NCI-H146 treated with DMSO at 0.1 percent for 48 hours (cell line): ENCODE data around the gene FZD2.
A peak's percentile ranks its signal among the peaks of the same experiment; 100 is the strongest.
"Not testable (repeated sequence)": the region's sequence is repeated elsewhere in the genome, so short reads cannot be mapped to it uniquely, and the experiment has no call there.

Source experiments
- DNase-seq: peaks from one replicate; lab custom pipeline; 2025; ENCODE audit not compliant: unreplicated experiment; lab: John Stamatoyannopoulos, UW

The FZD2 gene

GRCh38 chr17:44546671-44547606, 10.3 kb upstream of the FZD2 start:
- no peak for DNase-seq

- DNase-seq: no peak
Observed at GRCh38 chr17:44547625-44548267, 9.5 kb upstream of the FZD2 start.

GRCh38 chr17:44548376-44549230, 8.7 kb upstream of the FZD2 start:
- no peak for DNase-seq

GRCh38 chr17:44549686-44550085, 7.6 kb upstream of the FZD2 start:
- no peak for DNase-seq

- DNase-seq: no peak
Observed at GRCh38 chr17:44552361-44552760, 4.9 kb upstream of the FZD2 start.

GRCh38 chr17:44555099-44555498, 2.2 kb upstream of the FZD2 start:
- DNase-seq: no peak

- no peak for DNase-seq
Observed at GRCh38 chr17:44556166-44556831, 985 bp upstream of the FZD2 start.

- DNase-seq: peak; percentile 3
Observed at GRCh38 chr17:44557651-44558285, 484 bp downstream of the FZD2 start.

GRCh38 chr17:44558334-44558709, 1.0 kb downstream of the FZD2 start:
- DNase-seq: no peak

- DNase-seq: no peak
Observed at GRCh38 chr17:44558710-44559633, 1.7 kb downstream of the FZD2 start.

GRCh38 chr17:44559634-44560554, 2.6 kb downstream of the FZD2 start:
- DNase-seq: no peak

GRCh38 chr17:44561237-44561623, 3.9 kb downstream of the FZD2 start:
- DNase-seq: no peak

- no peak for DNase-seq
Observed at GRCh38 chr17:44564429-44564828, 7.1 kb downstream of the FZD2 start.

- DNase-seq: no peak
Observed at GRCh38 chr17:44565866-44566443, 8.7 kb downstream of the FZD2 start.

- DNase-seq: not testable (repeated sequence)
Observed at GRCh38 chr17:44568311-44568944, 11.1 kb downstream of the FZD2 start.

- no peak for DNase-seq
Observed at GRCh38 chr17:44568945-44569858, 11.9 kb downstream of the FZD2 start.
